Inflammatory macrophage treated with lipopolysaccharide for 4 hours (primary cell): Measurements from ENCODE around the gene TOMM6.

ENCODE experiments used
- DNase-seq: peaks from one replicate; pipeline ENCODE4 v3.0.0-alpha.2; 2020

Gene TOMM6

DNA sequence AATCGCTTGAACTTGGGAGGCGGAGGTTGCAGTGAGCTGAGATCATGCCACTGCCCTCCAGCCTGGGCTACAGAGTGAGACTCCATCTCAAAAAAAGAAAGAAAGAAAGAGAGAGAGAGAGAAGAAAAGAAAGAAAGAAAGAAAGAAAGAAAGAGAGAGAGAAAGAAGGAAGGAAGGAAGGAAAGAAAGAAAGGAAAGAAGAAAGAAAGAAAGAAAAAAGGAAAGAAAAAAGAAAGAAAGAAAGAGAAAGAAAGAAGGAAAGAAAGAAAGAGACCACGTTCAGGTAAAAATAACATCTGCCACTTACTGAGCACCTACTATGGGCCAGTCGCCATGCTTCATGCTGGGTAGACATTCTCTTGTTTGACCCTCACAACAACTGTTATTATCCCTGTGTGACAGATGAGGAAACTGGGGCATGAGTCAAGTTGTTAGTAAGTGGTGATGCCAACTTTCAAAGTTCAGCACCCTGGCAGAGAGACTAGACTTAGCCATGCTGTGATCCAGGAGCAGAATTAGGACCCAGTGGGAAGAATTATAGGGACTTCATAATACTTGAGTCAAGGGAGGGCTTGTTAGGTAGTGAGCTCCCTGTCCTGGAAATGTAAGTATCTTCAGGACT is 21.3 kb upstream of the TOMM6 start:
- DNase-seq: peak; percentile 15

DNA sequence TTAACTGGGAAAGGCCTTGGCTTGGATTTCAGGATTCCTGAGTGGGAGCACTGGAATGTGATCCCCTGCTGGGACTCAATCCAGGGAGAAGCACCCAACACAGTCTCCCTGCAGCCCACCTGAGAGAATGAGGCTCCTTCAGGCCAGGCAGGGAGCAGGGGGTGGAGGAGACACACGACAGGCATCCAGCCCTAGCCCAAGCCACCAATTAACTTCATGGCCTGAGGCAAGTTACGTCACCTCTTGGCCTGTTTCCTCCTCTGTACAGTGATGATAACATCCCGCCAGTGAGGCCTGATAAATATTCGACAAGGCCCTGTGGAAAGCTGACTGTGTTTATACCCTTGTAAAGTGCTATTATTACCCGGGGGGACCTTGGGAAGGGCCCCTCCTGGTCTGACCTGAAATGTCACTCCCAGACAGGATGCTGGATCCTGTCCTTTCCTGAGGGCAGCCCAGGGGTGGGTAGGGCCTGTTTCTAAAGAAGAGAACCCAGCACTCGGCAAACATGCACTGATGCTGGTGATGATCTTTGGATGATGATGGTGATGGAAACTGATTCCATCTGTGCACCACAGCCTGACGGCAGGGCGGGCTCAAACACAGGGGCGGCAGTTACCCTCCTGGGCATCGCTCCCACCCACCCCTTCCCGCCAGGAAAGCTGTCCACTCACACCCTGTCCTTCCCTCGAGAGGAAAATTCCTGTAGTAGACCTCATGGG is 20.2 kb upstream of the TOMM6 start:
- DNase-seq: peak; percentile 45

DNA sequence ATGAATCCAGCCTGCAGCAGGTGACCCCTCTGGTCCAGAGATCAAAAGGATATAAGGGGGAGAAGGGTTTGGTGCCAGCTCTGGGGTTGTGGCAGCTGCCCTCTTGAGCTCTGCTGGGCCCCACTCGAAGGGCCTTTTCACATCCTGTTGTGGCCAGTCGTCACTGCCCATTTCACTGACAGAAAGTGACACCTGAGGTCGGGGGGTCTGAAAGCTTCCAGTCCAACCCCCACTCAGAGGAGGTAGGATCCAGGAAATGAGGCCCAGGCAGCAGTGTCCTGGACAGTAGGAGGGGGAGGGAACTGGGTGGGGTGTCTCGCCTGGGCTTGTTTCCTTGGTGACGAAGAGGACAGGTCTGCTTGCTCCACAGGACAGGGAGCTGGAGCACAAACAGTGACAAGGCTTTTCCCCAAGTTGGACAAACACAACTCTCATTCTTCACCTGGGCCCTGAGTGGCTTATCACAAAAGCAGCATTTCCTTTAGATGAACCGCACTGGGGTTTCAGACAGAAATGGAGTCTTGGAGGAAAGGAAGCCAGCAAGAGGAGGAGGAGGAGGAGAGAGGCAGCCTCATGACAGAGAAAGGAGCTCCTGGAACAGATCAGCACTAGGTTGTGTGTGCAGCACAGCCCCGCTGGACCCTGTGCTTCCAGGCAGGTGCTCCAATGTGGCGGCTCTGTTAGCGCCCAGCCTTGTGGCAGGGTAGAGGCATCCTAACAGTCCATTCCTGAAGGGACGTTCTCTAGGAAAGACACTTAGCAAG is 18.8 kb upstream of the TOMM6 start:
- no peak for DNase-seq

DNA sequence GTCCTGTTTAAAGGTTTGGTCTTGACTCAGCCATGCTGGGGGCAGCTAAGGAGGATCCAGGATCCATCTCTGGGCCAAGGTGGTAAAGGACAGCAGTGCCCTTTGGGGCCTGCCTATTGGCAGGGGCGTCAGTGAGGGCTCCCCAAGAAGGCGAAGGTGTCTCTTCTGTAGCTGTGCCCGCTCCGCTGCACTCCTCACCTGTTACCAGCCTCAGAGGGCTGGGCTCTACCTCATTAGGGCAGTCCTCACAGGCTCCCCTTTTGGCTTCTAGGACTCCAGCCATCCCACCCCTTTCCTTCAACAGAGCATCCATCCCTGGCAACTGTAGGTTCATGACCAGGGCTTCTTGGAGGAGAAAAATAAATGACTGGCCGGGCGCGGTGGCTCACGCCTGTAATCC is 18.1 kb upstream of the TOMM6 start:
- no peak for DNase-seq

DNA sequence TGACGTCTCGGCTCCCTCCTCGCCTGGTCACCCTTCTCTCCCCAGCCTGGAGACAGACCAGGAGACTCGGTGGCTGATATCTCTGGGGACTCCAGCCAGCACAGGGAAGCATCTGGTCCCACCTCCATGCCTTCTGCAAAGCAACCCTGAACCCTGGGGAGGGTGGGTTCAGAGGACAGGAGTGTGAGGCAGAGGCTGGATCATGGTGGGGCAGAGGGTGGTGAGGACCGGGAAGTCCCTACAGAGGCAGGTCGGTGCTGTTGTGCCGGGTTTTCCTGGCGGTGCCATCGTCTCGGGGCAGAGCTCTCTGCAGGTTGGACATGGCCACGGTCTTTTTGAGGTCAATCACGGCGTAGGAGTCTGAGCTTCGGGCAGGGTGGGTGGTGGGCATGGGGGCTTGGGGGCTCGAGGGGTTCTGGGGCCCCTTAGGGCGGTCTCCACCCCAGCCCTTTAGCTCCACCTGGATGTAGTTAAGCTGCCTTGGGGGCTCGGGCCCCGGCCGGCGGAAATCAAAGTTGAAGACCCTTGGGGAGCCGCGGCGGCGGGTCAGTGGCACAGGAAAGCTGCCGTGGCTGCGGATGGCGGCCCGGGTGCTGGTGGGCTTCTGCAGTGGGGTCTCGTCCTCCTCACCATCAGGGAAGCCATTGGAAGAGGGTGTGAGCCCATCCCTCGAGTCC is 17.0 kb upstream of the TOMM6 start:
- DNase-seq: no peak

DNA sequence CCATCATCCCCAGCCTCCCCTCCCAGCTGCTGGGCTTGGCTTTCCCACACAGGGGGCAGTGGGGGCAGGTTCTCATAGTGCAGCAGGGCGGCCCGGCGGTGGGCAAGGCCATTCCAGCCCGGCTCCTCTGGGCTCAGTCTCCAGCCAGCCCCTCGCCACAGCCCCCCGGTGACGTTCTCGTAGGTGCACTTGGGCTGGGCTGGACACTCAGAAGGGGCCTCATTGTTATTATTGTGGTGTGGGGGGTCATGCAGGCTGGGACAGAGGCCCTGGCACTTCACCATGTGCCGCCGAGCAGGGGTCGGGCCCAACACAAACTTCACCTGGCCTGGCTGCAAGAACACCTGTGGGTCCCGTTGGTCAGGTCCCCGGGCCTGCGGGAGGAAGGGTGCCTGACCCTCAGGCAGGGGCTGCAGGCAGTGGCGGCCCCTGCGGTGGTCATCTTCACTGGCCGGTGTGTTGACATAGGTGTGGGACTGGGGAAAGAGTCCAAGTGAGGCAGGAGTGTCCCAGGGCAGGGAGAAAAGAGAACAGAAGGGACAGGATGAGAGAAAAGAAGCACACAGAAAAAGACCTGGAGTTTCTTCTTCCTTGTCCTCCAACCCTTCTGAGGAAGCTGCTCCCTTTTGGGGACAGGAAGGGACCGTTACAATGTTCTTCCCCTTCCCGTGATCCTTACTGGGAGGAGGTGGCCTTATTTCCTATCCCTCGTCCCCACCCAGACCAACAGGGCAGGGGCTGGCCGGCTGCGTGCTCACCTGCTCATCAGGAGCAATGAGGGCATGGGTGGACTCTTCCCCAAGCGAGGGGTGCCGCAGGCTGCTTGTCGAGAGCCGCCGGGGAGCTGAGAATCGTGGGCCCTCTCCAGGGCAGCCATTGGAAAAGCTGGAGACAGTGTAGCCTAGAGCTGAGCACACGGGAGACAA is 16.2 kb upstream of the TOMM6 start:
- DNase-seq: no peak

DNA sequence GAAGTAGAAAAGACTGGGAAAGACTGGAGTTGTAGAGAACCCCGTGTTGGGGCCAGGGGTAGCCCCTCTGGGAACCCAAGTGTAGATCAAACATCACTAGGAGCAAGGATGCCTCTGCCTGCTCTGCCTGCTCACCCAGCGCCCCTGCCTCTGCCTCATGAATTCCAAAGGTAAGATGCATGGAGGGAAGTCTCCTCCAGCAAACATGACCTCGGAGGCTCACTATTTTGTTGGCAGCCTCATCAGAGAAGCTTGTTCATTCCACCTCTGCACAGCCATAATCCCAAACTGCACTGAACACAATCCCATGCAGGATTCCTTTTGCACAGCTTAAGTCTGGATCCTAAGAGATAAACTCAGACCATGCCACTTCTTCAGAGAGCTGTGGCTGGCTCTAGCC is 12.7 kb upstream of the TOMM6 start:
- no peak for DNase-seq

DNA sequence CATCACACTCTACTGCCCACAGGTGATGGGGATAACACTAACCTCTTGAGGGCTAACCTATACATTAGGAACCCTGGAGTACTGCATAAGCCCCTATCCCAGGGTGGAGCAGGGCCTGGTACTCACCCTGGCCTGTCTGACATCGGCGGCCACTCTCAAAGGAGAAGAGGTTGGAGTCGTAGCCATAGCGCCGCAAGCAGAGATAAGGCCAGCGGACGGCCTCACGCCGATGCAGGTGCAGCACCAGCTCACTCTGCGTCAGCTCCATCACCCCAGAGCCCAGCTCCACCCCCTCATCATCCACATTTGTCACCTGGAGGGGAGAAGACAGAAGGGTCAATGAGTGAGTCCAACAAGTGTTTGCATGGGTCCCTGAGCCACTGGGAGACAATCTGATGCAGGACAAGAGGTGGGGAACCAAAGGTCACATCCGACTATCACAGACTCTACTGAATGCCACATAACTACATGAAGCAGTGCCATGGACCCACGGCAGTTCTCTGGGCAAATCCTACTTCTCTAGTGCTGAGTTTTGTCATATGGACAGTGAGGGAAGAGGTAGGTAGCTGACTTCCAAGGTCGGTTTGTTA is 12.1 kb upstream of the TOMM6 start:
- DNase-seq: no peak

DNA sequence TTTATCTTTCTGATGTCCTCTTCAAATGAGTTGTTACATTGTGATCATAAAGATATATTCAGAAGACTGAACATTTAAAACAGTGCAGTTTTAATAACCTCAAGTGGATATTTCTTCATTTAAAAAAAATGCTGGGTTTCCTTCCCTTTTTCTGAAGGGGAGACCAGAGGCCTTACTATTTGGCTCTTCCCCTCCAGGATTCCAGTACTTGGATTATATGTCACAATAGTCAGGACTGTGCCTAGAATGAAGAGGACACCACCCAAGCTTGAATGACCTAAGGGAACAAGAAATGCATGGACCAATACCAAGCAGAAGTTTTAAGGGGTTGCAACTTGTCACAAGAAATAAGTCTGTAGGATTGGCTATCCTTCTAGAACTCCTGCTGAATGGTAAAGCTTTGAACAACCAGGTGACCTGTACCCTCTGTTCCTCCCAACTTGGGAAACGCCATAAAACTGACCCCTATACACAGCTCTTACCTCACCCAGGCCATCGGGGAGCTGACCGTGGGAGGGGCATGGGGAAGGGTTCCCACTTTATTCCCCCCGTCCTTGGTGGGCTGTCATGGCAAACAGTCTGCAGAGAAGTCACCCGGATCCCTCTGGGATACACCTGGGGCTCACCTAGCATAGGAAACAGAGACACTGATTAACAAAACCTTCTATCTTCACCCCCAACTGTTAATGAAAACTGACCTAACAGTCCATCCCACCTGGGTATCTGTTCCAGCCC is 9.8 kb upstream of the TOMM6 start:
- peak; percentile 63 for DNase-seq

DNA sequence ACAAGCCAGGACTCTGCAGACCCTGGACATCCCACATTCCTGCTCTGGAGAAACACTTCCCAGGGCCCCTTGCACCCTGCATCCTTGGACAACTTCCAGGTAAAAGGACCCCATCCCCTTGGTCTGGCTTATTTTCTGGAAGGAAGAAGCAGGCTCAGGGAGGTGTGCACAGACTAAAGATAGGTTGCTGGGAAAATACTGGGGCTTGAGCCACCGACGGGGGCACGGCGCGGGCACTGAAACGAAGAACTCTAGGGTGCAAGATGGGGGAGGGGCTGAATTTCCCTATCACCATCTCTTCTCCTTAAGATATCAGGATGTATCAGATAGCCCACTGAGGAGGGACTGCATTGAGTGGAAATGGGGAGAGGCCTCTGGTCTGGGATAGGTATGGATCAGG is 8.6 kb upstream of the TOMM6 start:
- no peak for DNase-seq

DNA sequence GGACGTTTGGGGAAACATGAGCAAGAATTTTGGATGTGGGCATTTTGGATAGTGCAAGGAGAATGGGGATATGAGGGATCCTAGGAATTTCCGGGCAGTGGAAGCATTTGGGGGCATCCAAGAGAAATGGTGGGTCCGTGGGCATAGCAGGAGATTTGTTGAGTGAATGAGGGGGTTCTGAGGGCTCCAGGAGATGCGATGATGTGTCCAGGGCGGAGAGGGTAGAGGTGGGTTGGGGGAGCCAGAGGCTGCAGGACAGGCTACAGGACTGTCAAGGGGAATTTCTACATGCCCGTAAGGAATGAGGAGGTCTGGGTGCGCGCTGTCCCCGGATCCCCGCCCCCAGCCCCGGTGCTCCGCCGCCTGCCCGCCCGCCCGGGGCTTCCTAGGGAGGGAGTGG is 8.2 kb upstream of the TOMM6 start:
- no peak for DNase-seq

DNA sequence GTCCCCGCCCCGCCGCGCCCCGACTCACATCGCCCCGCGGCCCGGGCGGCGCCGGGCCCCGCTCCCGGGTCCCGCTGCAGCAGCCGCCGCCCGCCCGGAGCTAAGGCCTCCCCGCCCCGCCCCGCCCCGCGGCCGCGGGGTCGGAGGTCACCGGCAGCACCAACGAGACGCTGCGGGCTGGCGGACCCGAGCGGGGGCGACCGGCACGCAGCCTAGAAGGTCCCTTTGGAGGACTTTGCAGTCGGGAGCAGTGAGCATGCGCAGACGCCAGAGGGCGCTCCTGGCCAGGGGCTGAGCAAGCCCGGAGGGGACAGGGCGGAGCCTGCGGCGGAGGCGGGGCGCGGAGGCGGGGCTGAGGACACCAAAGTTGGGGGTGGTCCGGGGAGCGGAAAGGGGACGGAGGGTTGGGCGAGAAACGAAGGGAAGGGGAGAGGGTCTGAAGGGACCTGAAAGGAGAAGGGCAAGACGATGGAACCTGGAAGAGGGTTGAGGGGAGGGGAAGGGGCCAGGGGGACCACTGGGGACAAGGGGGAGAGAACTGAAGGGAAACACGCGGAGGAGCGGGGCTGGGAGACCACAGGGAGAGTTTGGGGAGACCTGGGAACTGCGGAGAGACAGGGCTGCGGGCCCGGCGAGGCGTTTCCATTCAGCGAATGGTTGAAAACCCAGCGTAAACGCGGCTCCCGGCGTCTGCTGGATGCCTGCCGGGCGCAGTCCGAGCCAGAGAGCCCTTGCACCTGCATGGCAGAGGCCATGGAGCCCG is 7.5 kb upstream of the TOMM6 start, which contains the start of gene FRS3:
Gene FRS3, minus strand, starts transcription at position 113 of the 763 bp plus-strand sequence. CDS start 2,913 bp downstream, outside the sequence.
- DNase-seq: peak; percentile 95

DNA sequence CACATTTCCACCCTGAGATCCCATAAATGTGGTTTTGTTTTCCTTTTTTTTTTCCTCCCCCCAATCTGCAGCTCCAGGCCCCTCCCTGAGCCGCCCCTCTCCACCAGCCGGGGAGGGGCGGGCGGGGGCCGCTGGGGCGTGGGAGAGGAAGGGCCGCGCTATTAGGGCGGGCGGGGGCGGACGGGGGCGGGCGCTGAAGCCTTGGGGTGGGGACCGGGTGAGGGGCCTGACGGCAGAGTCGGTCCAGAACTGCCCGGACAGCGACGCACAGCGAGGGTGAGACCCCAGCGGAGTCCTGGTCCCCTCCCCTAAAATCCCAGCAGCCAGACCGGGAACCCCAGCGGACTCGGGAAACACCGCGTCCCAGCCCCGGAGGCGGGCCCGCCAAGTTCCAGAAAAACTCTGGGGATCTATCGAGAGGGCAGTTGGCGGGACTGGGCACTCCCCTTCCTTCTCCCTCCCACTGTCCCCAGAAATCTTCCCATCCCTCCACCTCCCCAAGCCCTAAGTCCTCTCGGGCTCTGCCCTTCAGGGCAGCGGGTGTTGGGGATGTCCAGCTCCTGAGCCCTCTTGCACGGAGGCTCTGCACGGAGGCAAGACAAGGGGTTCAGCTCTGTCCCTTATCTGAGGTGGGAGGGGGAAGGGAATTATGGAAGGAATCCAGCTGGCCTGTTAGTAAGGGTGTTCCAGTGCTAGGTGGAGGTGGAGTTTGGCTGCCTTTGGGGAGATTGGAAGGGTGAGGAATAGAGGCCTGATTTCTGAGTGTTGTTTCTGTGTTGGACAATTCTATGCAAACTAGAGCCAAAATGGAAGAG is 6.7 kb upstream of the TOMM6 start, which contains the start of gene PRICKLE4:
Gene PRICKLE4, plus strand, starts transcription at position 232 of the 815 bp plus-strand sequence. CDS start 2,692 bp downstream, outside the sequence.
- peak; percentile 3 for DNase-seq

DNA sequence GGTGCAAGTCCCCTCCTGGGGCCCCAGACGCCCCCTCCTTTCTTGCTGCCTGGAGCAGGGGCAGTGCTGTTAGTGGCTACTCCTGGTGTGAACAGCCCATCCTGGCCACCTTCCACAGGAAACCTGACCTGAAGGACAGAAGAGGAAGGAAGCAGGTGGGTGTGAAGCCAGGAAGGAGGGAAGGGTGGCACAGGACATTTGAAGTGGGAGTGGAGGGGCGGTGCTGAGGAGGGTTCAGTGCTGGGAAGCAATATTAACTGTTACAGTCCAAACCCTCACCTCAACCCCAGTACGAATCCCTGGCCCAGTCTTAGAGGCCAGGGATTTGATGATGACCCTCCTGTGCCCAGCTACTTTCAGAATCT is 6.1 kb upstream of the TOMM6 start:
- DNase-seq: no peak

DNA sequence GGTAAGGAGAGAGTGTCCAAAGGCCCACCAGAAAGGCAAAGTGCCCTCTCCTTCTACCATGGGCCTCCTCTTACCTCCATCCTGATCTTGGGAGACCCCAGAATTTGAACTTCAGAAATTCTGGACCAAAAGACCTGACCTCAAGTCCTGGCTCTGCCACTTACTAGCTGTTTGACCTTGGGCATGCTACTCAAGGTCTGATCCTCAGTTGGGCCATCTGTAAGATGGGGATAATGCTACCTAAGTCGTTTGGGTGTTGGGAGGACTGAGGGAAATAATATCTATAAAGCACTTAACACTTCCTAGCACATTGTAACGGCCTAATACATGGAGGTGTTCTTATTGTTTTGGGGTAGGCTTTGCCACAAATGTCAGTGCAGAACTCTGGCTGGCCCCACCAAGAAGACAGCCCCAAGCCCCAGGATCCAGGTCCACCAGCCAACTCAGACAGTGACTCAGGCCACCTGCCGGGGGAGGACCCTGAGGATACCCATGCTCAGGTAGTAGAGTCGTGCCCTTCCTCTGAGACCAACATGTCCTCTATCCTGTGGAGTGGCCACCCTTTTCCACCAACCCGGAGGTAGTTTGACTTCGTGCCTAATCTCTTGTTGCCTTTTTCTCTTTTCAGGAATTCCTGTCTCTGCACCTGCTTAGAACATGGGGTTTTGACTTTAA is 4.3 kb upstream of the TOMM6 start:
- no peak for DNase-seq

DNA sequence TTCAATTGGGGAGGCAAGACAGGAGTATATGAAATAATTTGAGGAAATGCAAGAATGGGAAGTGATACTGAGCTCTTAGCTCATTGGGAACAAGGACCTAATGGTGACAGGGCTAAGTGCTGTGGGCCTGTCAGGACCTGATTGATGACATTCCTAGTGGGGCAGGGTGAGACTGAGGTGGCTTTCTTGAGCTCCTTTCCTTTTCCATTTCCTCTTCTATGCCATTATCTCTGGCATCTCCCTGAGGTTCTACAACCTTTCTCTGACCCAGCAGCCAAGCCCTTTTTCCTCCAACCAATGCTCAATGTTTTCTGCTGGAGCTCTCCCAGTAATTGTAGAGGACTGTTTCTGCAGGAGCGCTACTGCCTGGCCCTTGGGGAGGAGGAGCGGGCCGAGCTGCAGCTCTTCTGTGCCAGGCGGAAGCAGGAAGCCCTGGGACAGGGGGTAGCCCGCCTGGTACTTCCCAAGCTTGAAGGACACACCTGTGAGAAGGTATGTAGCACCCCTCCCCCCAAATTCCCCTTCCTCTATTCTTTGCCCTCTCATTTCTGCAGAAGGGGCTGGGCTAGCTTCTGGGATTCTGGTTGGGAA is 2.8 kb upstream of the TOMM6 start:
- DNase-seq: peak; percentile 89

DNA sequence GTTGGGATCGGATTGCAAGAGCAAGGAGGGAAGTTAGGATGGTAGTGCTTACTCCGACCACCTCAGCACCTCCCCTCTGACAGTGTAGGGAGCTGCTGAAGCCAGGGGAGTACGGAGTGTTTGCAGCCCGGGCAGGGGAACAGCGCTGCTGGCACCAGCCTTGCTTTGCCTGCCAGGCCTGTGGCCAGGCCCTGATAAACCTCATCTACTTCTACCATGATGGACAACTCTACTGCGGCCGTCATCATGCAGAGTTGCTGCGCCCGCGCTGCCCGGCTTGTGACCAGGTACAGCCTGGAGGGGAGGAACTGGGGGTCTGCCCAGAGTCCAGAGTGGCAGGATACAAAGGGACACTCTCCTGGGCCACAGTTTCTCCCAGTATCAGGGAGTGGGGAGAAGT is 2.2 kb upstream of the TOMM6 start:
- no peak for DNase-seq
